Stimulated activated CD8-positive, alpha-beta memory T cell treated with anti-CD3 and anti-CD28 coated beads, Interleukin-15, amount 100 ng/mL, for 24 hours (primary cell): ENCODE measurements around the gene GRIN2A.

Source experiments
- DNase-seq: peaks from one replicate; pipeline ENCODE4 v3.0.0-alpha.2; 2020; ENCODE audit warnings: low read depth

GRIN2A gene

DNA sequence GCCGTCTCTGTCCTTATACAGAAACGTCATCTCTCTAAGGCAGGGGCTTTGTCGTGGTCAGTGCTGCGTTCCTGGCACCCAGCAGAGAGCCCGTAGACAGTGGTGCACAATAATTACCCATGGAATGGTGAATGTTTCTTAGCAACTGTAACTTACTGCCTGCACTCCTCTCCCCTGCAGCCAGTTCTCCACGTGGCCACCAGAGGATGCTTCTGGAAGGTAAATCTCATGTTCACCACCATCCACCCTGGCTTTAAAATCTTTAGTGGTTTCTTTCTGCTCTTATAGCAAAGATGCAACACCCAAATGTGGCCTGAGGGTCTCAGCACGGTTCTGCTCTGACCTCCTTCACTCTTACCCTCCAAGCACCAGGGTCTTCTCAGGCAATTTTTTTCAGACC lies 150.8 kb downstream of the GRIN2A start:
- no peak for DNase-seq

DNA sequence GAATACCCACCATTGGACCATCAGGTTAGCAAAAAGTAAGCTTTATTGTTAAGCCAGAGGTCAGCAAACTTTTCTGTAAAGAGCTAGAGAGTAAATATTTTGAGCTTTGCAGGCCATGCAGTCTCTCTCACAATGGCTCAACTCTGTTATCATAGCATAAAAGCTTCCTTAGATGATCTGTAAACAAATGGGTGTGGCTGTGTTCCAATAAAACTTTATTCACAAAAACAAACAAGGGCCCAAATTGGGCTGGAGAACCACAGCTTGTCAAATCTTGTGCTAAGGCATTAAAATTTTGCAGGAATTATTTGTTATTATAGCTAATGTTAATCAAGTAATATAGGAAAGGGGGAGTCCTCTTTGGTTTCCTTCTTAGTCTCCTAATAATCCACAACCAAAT lies 153.6 kb downstream of the GRIN2A start:
- no peak for DNase-seq

DNA sequence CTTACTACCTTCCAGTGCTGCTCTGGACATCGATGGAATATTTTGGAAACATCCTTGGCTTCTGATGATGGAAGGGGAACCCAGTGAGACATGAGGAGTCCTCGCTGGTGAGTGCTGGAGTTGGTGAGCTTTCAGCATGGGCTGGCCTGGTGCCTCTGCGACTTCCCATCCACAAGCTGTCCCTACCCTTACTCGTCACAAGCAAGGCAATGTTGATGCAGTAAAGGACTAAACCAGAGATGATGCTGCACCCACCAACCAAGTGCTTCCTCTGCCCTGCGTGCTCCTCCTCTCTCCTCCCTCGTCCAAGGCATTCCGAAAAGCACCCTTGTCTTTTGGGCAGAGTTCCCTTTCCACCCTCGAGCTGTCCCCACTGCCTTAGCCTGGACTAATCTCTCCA lies 154.7 kb downstream of the GRIN2A start:
- no peak for DNase-seq

DNA sequence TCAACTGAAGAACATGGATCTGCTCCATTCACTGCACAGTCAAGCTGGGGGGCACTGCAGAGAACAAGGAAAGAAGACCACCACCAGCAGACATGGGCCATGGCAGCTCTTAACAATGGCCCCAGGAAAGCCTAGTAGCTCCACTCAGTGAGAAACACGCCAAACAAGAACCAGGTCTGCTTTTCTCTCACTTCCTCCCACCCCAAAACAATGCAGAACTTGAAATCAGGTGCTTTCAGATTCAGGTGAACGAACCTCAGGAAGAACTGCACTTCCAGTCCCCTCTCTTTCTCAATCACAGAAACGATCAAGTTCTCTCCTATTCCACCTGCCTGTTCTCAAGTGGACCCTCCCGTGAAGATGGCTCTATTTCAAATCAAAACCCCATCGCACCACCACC lies 155.6 kb downstream of the GRIN2A start:
- no peak for DNase-seq

DNA sequence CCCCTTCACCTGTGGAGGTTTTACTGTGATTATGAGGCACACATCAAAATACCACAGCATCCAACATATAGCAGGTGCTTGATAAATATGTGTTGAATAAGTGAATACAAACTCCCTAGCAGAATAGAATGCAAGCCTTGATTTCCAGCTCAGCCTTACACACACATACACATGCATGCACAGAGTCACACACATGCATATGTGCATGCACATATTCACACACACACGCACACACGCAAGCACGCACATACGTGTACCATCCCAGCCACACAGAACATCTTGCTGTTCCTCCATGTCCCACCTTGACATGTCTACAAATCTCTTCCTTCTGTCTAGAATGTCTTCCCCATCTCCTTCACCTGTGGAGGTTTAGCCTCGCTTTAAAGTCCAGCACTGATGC lies 160.1 kb downstream of the GRIN2A start:
- DNase-seq = no peak

DNA sequence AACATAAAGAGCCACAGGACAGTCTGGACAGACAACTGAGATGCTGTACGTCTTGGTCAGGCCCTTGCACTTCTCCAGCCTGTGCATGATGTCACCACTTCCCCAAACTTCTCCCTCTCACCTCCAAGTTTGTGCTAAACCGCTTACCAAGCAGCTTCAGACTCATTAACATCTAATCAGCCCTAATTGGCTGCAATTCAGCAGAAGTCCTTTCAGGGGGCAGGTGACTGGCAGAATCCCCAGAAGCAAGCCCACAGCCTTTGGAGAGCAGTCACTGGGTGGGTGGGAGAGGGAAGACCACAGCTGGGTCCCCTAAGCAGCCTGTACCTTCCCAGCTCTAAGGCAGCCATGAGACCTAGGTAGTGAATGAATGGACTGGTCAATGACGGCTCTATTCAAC lies 161.4 kb downstream of the GRIN2A start:
- no peak for DNase-seq

DNA sequence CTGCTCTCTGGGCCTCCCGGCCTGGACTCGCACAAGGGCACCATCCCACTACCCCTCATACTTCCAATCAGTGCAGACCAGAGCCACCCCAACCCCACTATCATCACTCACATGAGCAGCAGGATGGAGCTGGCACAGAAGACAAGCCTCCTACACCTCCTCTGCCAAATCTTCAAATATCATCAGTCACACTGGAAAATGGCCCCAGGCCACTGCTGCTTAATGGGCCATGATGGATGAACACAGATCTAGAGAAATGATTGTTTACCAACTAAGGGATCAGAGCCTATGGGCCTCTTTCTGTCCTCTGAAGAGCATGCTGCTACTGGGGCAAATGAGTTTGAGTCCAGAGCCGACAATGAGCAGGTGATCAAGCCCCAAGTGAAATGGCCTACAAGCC lies 165.5 kb downstream of the GRIN2A start:
- no peak for DNase-seq

DNA sequence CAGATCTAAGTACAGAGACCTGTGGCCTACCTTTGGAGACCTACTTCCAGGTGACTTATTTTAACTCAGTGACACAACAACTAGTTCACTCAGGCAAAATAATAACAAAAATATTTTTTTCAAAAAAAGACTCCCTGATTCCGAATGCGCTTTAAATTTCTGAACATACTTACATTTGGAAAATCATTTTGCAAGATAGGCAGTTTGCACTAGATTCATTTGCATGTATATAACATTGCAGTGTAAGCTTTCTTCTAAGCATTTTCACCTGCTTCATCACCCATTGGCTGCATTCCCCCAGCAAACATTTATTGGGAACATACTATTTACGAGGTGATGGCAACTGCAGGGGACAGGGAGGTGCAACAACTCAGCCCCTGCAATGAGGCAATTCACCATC lies 166.8 kb downstream of the GRIN2A start:
- no peak for DNase-seq

DNA sequence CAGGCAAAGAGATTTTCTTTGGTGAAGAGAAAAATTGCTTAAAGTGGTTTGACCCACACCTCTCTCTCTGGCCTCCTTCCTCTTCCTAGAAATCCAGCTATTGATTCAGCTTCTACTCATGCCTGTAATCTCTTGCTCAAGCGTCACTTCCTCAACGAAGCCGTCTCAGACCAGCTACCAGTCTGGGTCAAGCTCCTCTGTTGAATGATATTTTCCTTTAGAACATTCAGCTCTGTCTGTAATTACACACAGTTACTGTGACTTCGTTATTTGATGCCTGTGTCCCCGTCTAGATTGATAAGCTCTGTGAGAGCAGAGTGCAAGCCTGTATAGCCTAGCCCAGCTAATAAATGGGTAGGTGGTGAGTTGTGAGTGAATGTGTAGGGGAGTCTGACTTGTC lies 168.5 kb downstream of the GRIN2A start:
- DNase-seq = no peak

DNA sequence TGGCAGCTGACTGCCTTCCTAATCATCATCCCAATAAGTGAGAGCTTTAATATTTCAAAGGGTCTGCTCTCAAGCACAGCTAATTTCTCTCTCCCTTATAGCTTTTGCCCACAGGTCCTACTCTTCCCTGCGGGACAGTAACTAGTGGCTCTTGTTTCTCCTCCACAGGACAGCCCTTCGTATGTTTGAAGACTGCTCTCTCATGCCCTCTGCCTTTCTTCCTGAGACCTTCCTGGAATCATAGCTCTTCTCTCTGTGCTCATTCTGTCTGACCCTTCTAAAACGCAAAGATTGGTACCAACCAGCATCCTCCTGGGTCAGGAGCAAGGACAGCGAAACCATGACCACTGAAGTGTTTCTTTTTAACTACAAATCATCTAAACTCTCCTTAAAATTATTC lies 168.9 kb downstream of the GRIN2A start:
- no peak for DNase-seq

DNA sequence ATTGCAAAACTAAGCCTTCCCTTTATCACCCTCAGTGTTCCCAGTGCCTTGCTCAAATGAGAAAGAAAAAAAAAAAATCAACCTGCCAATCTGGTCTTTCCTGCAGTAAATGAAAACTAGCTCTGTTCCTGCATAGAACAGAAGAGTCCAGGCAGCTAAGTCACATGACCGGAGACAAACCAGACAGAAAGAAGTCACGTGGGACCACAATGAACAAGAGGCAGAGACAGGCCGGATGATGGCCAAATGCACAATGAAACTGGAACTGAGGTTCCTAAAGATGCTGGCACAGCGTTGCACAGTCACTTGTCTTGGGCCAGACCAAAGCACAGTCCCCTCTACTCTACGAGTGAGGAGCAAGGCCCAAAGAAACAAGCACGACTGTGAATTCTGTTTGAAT lies 172.5 kb downstream of the GRIN2A start:
- DNase-seq = no peak

DNA sequence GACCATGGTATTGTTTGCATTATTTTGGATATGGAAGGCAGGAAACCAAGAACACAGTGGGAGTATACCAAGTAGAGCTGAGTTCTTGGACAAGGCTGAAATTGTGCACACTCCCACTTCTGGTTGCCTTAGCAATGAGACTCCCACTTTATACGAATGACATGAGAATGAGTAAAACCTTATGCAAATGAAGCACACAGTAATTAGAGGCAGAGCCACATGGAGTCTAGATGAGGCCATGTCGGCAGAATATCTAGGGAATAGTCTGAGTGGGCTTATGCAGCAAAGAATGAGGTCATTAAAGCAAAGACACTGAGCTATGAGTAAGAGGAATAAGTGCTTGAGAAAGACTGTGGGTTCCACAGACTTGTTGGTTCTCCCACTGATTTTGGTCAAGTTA lies 178.7 kb downstream of the GRIN2A start:
- no peak for DNase-seq

DNA sequence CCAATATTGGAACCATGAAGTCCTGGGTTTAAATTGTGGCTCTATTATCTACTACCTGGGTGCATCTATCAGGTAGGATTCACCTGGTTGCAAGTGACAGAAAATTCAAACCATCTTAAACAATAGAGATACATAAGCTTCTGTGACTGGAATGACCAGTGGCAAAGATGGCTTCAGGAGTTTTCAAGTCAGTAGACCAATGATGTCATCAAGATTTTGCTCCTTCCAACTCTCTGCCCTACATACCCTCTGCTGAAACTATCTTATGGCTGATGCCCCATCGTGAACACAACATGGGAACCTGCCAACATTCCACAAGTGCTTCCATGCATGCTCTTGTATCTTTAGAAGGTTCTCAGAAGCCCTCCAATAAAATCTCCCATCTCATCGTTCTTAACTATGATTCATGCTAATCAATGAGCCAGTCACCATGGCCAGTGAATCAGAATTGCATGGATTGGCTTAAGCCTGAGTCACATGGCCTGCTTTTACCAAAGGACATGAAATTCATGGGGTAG lies 180.9 kb downstream of the GRIN2A start:
- DNase-seq = no peak

DNA sequence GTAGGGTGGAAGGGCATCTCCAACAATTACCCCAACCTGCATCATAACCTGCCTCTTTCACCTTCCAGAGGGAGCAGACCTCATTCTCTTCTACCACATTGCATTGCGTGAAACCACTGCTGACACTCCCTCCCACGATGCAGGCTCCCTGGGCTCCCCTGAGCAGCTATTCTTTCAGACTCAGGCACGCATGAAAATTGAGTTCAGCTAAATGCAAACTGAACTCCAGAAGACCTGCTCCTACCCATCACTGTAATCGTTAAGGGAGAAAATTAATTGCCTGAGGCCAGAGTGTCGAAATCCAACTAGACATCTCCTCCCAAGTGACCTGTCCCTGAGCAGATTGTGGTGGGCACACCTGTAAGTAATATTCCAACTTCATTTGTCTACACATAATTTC lies 186.0 kb downstream of the GRIN2A start:
- DNase-seq = no peak

DNA sequence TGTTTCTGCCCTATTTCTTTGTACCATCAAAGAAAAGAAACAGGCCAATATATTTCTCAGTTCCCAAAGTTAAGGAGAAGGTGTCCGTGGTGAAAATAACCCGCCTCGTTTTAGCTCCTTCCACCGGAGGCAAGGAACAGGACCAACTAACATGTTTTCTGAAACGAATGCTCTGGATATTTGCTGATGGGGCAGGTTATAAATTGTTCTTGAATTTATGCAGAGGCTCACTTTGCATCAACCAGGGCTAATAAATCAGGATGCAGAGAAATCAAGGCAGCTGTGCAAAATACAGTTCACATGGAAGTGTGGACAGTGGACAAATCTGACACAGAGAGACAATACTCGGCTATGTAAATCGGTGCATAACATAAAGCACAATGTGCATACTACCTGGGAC lies 189.8 kb downstream of the GRIN2A start:
- DNase-seq = no peak

DNA sequence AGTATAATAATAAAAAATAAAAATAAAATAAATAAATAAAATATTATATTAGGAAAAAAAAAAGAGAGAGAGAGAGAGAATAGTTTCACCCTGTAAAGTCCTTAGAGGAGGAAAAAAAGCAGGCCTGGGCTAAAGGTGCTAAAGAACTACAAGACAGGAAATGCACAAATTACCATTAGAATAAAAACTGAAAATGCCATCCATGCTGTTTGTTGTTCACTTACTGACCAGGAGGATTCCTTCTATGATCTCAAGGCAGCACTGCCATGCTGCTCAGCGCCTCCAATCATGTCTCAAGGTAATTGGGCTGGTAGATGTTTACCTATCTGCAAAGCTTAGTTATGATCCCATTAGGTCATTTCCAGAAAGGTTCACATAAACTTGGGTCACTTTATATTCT lies 201.2 kb downstream of the GRIN2A start:
- DNase-seq = no peak

DNA sequence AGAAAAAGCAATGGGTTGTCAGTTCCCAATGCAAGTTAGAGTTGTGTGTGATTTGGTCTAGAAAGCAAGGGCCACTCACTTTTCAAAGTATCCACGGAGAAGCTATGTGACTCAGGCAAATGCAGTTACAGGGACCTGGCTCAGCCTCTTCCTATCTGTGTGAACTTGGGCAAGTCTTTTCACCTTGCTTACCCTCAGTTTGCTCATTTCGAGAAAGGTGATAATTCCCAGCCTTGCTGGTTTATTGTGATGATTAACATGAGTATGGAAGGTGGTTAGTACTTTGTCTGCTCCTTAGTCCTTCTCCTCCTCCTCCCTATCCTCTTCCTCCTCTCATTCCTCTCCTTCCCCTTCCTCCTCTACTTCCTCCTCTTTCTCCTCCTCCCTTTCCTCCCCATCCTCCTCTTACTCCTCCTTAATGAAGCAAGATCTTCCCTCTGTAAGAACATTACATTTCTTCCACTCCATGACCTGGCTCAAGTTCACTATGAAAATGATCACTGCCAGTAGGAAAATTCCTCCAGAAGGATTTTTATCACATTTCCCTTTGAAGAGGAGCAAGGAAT lies 204.0 kb downstream of the GRIN2A start:
- no peak for DNase-seq

DNA sequence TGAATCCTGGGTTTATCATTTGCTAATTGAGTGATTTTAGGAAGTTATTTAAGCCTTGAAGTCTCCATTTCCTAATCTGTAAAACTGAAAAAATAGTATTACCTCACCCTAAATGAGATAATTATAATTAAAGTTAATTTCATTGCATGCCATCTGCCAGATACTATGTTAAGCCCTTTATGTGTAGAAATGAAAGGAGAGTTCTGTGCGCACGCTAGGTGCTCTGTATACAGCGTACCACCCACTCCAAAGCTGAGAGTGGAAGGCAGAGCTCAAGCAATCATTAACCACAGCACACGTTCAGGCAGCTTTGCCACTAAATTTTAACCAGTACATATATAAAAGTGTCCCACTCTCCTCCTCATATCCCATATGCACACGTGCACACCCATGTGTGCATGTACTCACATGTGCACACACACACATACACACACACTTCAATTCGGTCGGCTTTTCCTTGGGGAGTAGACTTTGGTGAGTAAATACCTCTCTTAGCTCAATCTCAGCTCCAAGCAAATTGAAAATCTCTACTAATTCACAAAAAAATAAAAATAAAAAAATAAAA lies 204.8 kb downstream of the GRIN2A start:
- DNase-seq = no peak

DNA sequence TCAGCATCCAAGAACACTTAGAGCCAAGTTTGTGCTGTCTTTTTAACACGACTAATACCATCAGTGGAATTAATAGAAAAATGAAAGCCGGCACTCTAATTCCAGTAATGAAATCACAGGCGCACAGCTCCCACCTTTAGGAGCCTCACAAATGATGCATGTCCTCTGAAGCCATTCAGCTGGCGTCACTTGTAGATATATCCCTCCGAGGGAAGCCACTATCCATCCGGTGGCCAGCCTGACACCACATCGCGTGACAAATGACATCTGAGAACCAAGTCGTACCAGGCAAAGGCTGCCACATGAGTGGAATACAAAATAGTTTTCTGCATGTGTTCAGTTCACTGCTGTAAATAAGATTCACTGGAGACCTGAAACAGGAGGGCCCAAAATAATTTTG lies 205.6 kb downstream of the GRIN2A start:
- DNase-seq = no peak

DNA sequence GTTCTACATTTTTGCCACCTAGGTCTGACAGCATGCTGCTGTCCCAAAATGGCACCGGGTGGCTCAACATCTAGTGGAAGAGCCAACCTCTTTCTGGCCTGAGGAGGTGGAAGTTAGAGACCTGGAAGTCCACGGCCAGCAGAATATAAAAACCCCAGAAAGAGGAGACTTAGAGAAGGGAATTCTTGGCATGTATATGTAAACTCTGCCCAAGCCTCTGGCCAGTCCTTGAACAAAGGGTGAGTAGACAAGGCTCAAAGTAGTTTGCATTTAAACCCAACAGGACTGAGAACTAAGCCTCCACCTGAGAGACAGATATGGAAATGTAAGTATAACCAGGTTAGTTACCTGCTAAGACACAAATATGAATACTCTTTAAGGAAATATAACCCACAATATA lies 210.3 kb downstream of the GRIN2A start:
- no peak for DNase-seq

DNA sequence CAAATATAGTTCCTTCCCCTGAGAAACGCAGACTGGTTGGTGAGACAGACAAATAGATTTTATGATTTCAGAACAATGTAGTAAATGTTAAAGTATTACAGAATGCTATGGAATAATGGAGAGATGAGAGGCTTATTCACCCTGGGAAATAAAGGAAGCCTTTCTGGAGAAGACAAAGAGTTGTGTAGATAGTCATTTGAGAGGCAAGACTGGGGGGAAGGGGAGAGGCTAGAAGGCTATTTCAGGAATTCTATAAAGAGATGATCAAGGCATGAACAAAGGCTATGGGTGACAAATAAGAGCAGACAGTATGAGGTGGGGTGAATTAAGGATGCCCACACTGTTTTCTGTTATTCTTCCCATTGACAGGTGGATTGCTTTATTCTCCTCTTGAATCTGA lies 211.4 kb downstream of the GRIN2A start:
- DNase-seq = no peak

DNA sequence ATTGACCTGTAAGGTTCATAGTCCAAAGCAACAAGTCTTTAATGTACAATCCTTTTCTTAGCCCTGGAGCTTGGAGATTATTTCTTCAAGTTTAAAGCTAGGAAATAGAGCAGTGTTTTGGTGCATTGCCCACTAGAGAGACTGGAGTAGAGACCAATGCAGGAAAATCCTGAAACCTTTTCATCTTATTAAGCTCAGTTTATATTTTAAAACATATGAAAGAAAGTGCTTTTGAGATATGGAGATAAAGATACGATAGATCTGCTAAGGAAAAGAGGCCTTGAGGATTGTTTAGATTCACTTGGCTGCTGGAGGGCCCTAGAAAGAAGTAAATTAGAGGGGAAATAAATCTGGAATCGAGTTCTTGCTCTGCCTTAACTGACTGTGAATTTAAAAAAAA lies 212.0 kb downstream of the GRIN2A start:
- no peak for DNase-seq

DNA sequence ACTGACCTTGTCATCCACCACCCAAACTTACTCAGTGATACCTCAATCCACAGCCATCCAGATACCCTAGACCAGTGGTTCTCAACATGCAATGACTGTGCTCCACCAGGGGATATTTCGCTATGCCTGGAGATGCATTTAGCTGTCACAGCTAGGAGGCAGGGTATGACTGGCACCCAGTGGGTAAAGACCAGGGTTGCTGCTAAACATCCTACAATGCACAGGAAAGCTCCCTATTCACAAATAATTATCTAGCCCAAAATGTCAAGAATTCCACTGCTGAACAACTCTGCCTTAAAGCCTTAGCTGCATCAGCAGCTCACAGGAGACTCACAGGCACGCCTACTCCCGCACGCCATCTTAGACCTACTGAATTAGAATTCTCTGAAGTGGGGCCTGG lies 212.6 kb downstream of the GRIN2A start:
- DNase-seq = no peak

DNA sequence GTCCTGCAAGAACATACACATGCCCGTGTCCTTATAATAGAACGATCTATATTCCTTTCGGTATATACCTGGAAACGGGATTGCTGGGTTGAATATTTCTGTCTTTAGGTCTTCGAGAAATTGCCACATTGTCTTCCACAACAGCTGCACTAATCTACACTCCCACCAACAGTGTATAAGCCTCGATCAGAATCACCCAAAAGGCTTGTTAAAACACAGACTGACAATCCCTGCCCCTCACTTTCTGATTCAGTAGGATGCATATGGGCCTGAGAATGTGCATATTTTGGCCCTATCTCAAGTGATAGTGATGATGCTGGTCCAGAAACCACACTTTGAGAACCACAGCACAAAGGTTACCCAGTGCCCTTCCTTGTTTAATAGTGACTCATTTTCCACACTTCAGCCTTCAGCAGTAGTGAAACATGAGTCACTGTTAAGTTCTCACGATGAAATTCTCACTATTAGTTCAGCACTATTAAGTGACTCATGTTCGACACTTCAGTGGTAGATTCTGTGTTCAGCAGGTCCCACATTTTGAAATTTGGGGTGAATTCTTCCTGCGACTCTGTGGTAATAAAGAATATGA lies 215.6 kb downstream of the GRIN2A start:
- no peak for DNase-seq
